HepG2 (cell line): ENCODE results near the gene ZIK1. TPM values are rescaled to one million over a fixed set of nuclear protein-coding genes. Genes with fewer than 3 reads are reported as not detected.

ENCODE experiments used
- BCL6 ChIP-seq: IDR thresholded peaks from 2 replicates; pipeline ENCODE4 v1.6.1; 2016; ENCODE audit warnings: missing genetic modification reagents, missing compliant biosample characterization
- FOSL2 ChIP-seq: sonication (generic); formaldehyde crosslinking; IDR thresholded peaks from 2 replicates; pipeline ENCODE4 v1.4.0; 2020; ENCODE audit warnings: missing genetic modification reagents
- FOXJ3 ChIP-seq: sonication (generic); formaldehyde crosslinking; IDR thresholded peaks from 2 replicates; pipeline ENCODE4 v1.4.0; 2020; ENCODE audit warnings: missing genetic modification reagents, mild to moderate bottlenecking, borderline replicate concordance
- GABPA ChIP-seq, 2 experiments: IDR thresholded peaks; 2 replicates each; pipeline ENCODE4 v1.6.1; 2011 to 2016; ENCODE audit warnings: low read depth in 2 of 2, low read length in 1 of 2, missing biosample characterization in 1 of 2, missing genetic modification characterization in 1 of 2
- GFI1 ChIP-seq: sonication (generic); formaldehyde crosslinking; IDR thresholded peaks from 2 replicates; pipeline ENCODE4 v1.5.0; 2020; ENCODE audit warnings: missing genetic modification reagents, mild to moderate bottlenecking, borderline replicate concordance
- GTF3A ChIP-seq: sonication (generic); formaldehyde crosslinking; conservative IDR thresholded peaks from 2 replicates; pipeline ENCODE4 v1.4.0; 2020; ENCODE audit warnings: mild to moderate bottlenecking, missing genetic modification reagents
- HNRNPL ChIP-seq: fragments of 200-400 bp; formaldehyde crosslinking; IDR thresholded peaks from 2 replicates; pipeline ENCODE4 v1.6.1; 2017; ENCODE audit warnings: mild to moderate bottlenecking, low read depth, low read length
- HOMEZ ChIP-seq: IDR thresholded peaks from 2 replicates; pipeline ENCODE4 v1.6.1; 2016; ENCODE audit warnings: low read depth
- RBFOX2 ChIP-seq: fragments of 200-400 bp; formaldehyde crosslinking; IDR thresholded peaks from 2 replicates; pipeline ENCODE4 v1.6.1; 2017; ENCODE audit warnings: low read depth, mild to moderate bottlenecking, low read length
- RXRA ChIP-seq: sonication (generic); formaldehyde crosslinking; IDR thresholded peaks from 2 replicates; pipeline ENCODE4 v1.5.1; 2020; ENCODE audit warnings: missing genetic modification reagents
- SRY ChIP-seq: sonication (generic); formaldehyde crosslinking; IDR thresholded peaks from 2 replicates; pipeline ENCODE4 v1.8.0; 2022; ENCODE audit warnings: mild to moderate bottlenecking, missing genetic modification reagents
- TAF1 ChIP-seq: sonication (generic); formaldehyde crosslinking; IDR thresholded peaks from 2 replicates; pipeline ENCODE4 v1.4.0; 2020; ENCODE audit warnings: missing genetic modification reagents
- TEAD3 ChIP-seq: optimal IDR thresholded peaks from 2 replicates; pipeline ENCODE3; 2016; ENCODE audit warnings: borderline replicate concordance
- UBTF ChIP-seq: sonication (generic); formaldehyde crosslinking; IDR thresholded peaks from 2 replicates; pipeline ENCODE4 v1.4.0; 2020; ENCODE audit warnings: mild to moderate bottlenecking, missing genetic modification reagents
- ZC3H13 ChIP-seq: sonication (generic); formaldehyde crosslinking; IDR thresholded peaks from 2 replicates; pipeline ENCODE4 v1.8.1; 2023; ENCODE audit warnings: mild to moderate bottlenecking, missing genetic modification reagents, moderate library complexity
- ZFP90 ChIP-seq: sonication (generic); formaldehyde crosslinking; IDR thresholded peaks from 2 replicates; pipeline ENCODE4 v1.8.0; 2022; ENCODE audit warnings: missing genetic modification reagents, mild to moderate bottlenecking, inconsistent platforms, borderline replicate concordance
- ZFX ChIP-seq: sonication (generic); formaldehyde crosslinking; IDR thresholded peaks from 2 replicates; pipeline ENCODE4 v1.4.0; 2020; ENCODE audit warnings: mild to moderate bottlenecking, low read depth, missing genetic modification reagents, moderate library complexity
- ZNF136 ChIP-seq: sonication (generic); formaldehyde crosslinking; IDR thresholded peaks from 2 replicates; pipeline ENCODE4 v1.8.1; 2022; ENCODE audit warnings: low read depth, mild to moderate bottlenecking, moderate library complexity, missing genetic modification reagents
- ZNF350 ChIP-seq: sonication (generic); formaldehyde crosslinking; IDR thresholded peaks from 2 replicates; pipeline ENCODE4 v1.4.0; 2020; ENCODE audit warnings: mild to moderate bottlenecking, low read depth, missing genetic modification reagents, borderline replicate concordance
- ZNF512B ChIP-seq: sonication (generic); formaldehyde crosslinking; IDR thresholded peaks from 2 replicates; pipeline ENCODE4 v1.5.1; 2020; ENCODE audit warnings: missing genetic modification reagents, mild to moderate bottlenecking, borderline replicate concordance
- ZSCAN25 ChIP-seq: sonication (generic); formaldehyde crosslinking; IDR thresholded peaks from 2 replicates; pipeline ENCODE4 v1.8.0; 2022; ENCODE audit warnings: mild to moderate bottlenecking, missing genetic modification reagents
- ZSCAN9 ChIP-seq: IDR thresholded peaks from 2 replicates; pipeline ENCODE4 v1.6.1; 2016; ENCODE audit warnings: borderline replicate concordance
- polyA plus RNA-seq, 8 experiments: library from polyadenylated mRNA; depleted of rRNA in 3 of 8; stranded (reverse) in 7 of 8; unstranded in 1 of 8; fragments of >200 nt; fragmentation: Illumina TruSeq in 4 of 8; extraction: Trizol in 4 of 8; gene quantifications; 2 replicates each; pipeline versions ENCODE4 v1.2.1 to v1.2.3, GENCODE V29; 2011 to 2016; ENCODE audit warnings: low read depth in 4 of 8, missing spikeins in 1 of 8, mixed read lengths in 1 of 8; ENCODE audit not compliant: insufficient read depth in 1 of 8
- total RNA-seq, 5 experiments: library from RNA; depleted of rRNA; stranded (reverse); fragments of >200 nt; fragmentation: Illumina TruSeq; extraction: Trizol; gene quantifications; 2 replicates each; pipeline ENCODE4 v1.2.3, GENCODE V29; 2016; ENCODE audit warnings: low read depth in 1 of 5

ZIK1 gene
- total and polyA plus RNA-seq, 2 of the 13 experiments (the other 11 are each of a cell fraction or from before 2014, with no cell fraction given) = 2.1 to 7.2 TPM

- TF ChIP-seq ZNF512B (CRISPR knock-in tag) (no peak), RXRA (CRISPR knock-in tag) (peak; percentile 55; the same call in 1 of the 2 replicates), ZNF136 (CRISPR knock-in tag) (peak; percentile 86; the same call in 1 of the 2 replicates), FOXJ3 (CRISPR knock-in tag) (peak; percentile 44; the same call in 1 of the 2 replicates), ZFP90 (CRISPR knock-in tag) (peak; percentile 82; the same call in 1 of the 2 replicates), HNRNPL (no peak), GABPA (IDR thresholded peaks at IDR 0.05; ENCODE audit: low read depth, low read length) (peak; percentile 94), GABPA (CRISPR knock-in tag; IDR thresholded peaks at IDR 0.05; ENCODE audit: low read depth) (peak; percentile 98), ZNF350 (peak; percentile 71; the same call in 1 of the 2 replicates), RBFOX2 (peak; percentile 89), TAF1 (peak; percentile 68), ZC3H13 (CRISPR knock-in tag) (no peak), ZSCAN9 (CRISPR knock-in tag) (no peak), FOSL2 (CRISPR knock-in tag) (no peak), UBTF (CRISPR knock-in tag) (peak; percentile 63), TEAD3 (CRISPR knock-in tag) (peak; percentile 67), BCL6 (CRISPR knock-in tag) (0 out of 2 replicates have a peak, but pooled peaks have one; percentile 30), HOMEZ (CRISPR knock-in tag) (0 out of 2 replicates have a peak, but pooled peaks have one; percentile 48), GFI1 (CRISPR knock-in tag) (peak; percentile 38; the same call in 1 of the 2 replicates), ZFX (peak; percentile 70), GTF3A (CRISPR knock-in tag) (0 out of 2 replicates have a peak, but pooled peaks have one; percentile 45), SRY (CRISPR knock-in tag) (peak; percentile 81; the same call in 1 of the 2 replicates), ZSCAN25 (CRISPR knock-in tag) (peak; percentile 60)
Measured at GRCh38 chr19:57613941-57614743, 30.2 kb downstream of the ZIK1 start, which contains the start of gene ZNF134 (continued).
